Mesenteric fat pad (tissue), 1 donor: Measurements from ENCODE around the gene SERINC4. TPM values are rescaled to one million over a fixed set of nuclear protein-coding genes. Genes with fewer than 3 reads are reported as not detected.
"Not testable (repeated sequence)": the region's sequence is repeated elsewhere in the genome, so short reads cannot be mapped to it uniquely, and the experiment has no call there.

ENCODE experiments used
- DNase-seq: peaks from one replicate; pipeline ENCODE4 v3.0.0-alpha.2; 2020; ENCODE audit warnings: low spot score
- long read RNA-seq: library from polyadenylated mRNA; unstranded; transcript quantifications from one replicate; pipeline ENCODE4 v2.0.0, GENCODE V29; 2020
- total RNA-seq: library from RNA; stranded (reverse); fragmentation: NEBNext Ultra II Directional; extraction: Animal tissue kit (Norgen Biotek cat#: 25700); gene quantifications from one replicate; pipeline ENCODE4 v1.2.1, GENCODE V29; 2021
- donor health status: DM: yes; HTN: yes; CAD: no.

The SERINC4 gene
- total RNA-seq: 0.22 TPM
- long read RNA-seq, partial matches to known transcripts: 0 of 1 reads
- long read RNA-seq, other reads (novel, unspliced or antisense): 1 of 1 reads

DNA sequence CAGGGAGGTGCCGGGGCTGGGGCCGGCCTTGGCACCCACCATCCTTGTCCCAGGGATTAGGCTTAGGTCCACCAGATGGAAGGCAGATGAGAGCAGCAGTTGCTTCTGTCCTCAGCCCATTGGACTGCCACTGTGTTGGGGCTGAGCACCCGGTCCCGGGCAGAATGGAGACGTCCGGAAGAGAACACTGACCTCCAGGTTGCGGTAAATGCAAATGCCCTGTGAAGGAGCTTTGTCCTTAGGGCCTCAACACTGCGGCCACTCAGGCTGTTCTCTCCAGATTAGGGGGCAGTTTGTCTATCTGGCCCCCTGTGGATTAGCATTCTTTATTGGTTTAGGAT, at the start of gene SERINC4:
Gene SERINC4, minus strand, starts transcription at position 276 of the 341 bp plus-strand sequence. Its CDS starts 234 bp downstream, at position 42.
- DNase-seq: peak; percentile 55

DNA sequence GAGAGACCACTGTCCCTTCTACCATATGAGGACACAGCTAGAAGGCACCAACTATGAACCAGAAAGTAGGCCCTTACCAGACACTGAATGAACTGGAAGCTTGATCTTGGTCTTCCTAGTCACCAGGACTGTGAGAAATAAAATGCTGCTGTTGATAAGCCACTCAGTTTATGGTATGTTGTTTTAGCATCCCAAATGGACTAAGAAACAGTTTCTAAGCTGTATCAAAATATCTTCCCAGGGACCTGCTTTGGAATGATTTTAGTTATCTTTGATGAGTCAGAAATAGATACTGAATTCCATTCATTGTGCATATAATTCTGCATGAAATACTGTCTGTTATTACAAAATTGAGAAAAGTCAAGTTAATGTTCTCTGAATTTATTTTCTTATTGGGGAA, 45.4 kb upstream of the SERINC4 start:
- DNase-seq: no peak

DNA sequence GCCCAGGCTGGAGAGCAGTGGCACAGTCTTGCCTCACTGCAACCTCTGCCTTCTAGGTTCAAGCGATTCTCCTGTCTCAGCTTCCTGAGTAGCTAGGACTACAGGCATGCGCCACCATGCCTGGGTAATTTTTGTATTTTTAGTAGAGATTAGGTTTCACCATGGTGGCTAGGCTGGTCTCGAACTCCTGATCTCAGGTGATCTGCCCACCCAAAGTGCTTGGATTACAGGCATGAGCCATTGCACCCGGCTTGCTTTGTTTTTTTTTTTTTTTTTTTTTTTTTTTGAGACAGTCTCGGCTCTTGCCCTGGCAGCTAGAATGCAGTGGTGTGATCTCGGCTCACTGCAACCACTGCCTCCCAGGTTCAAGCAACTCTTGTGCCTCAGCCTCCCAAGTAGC, 32.5 kb upstream of the SERINC4 start:
- DNase-seq: not testable (repeated sequence)

DNA sequence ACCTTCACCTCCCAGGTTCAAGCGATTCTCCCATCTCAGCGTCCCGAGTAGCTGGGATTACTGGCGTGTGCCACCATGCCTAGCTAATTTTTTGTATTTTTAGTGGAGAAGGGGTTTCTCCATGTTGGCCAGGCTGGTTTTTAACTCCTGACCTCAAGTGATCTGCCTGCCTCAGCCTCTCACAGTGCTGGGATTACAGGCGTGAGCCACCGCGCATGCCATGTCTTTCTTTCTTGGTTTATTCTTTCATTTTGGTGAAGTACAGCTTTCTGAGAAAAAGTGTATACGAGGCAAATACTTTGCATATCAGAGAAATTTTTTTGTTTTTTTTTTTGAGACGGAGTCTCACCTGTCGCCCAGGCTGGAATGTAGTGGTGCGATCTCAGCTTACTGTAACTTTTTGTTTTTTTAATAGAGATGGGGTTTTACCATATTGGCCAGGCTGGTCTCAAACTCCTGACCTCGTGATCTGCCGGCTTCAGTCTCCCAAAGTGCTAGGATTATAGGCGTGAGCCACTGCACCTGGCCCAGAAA, 31.6 kb upstream of the SERINC4 start:
- DNase-seq: not testable (repeated sequence)

DNA sequence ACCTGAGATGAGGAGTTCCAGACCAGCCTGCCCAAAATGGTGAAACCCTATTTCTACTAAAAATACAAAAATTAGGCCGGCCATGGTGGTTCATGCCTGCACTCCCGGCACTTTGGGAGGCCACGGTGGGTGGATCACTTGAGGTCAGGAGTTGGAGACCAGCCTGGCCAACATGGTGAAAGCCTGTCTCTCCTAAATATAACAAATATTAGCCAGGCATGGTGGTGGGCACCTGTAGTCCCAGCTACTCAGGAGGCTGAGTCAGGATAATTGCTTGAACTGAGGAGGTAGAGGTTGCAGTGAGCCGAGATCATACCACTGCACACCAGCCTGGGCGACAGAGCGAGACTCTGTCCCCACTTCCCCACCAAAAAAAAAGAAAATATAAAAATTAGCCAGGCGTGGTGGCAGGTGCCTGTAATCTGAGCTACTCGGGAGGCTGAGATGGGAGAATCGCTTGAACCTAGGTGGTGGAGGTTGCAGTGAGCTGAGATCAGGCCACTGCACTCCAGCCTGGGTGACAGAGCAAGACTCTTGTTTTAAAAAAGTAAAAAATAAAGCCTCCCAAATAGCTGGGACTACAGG, 30.8 kb upstream of the SERINC4 start:
- DNase-seq: peak; percentile 60

DNA sequence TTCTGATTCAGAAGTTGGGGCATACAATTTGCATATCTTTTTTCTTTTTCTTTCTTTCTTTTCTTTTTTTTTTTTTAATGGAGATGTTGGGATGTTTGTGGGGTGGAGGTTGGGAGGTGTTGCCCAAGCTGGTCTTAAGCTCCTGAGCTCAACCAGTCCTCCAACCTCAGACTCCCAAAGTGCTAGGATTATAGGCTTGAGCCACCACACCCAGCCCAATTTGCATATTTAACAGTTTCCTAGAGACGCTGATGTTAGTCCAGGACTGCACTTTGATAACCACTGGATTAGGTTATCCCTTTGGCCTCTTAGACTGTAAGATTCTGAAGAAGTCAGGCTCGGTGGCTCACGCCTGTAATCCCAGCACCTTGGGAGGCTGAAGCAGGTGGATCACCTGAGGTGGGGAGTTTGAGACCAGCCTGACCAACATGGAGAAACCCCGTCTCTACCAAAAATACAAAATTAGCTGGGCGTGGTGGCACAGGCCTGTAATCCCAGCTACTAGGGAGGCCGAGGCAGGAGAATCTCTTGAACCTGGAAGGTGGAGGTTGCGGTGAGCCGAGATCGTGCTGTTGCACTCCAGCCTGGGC, 30.0 kb upstream of the SERINC4 start:
- DNase-seq: peak; percentile 47

DNA sequence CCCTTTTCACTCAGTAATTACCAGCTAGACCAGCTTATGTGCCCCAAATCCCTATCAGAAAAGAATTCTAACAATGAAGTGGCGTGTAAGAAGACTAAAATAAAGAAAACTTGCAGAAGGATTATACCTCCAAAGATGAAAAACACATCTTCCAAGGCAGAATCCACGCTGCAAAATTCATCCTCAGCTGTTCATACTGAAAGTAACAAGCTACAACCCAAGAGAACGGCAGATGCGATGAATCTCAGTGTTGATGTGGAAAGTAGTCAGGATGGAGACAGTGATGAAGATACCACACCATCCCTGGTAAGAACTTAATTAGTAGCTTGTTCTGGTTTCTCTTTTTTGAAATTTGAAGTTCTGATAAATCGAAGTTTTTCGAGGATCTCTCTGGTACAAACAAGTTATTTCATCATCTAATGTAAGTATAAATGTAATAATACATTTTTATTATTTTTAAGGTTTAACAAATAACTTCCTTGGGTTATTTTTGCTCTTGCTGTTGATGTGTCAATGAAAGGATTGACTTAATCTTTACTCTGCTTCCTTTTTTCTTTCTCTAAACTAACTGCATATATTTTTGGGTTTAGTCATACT, 28.1 kb upstream of the SERINC4 start:
- no peak for DNase-seq

DNA sequence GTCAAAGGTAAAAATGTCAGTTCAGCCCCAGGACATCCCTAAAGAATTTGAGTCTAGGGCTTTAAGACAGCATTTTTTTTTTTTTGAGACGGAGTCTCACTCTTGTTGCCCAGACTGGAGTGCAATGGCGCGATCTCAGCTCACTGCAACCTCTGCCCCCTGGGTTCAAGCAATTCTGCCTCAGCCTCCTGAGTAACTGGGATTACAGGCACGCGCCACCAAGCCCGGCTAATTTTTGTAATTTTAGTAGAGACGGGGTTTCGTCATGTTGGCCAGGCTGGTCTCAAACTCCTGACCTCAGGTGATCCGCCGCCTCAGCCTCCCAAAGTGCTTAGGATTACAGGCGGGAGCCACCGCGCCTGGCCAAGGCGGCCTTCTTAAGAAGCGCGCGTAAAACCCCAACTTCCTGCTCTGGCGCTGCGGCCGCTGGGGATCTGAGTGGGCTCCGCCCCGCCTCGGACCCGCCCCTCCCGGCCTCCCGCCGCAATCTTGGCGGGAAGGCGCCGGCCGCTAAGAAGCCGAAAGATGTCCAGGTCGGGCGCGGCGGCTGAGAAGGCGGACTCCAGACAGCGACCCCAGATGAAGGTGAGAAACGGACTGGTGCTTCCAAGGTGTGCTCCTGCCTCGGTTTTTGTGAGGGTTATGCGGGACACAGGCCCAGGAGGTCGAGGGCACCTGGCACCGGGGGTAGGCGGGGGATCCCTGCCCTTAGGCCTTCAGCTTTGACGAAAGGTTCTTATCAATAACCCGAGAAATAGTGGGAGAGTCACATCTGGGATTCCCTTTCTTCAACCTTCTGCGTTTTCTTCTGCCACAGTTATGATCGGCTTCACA, 26.7 kb upstream of the SERINC4 start, which contains the start of gene WDR76:
Gene WDR76, plus strand, starts transcription at position 495 of the 834 bp plus-strand sequence. Its CDS starts 31 bp downstream, at position 526.
- peak; percentile 94 for DNase-seq

DNA sequence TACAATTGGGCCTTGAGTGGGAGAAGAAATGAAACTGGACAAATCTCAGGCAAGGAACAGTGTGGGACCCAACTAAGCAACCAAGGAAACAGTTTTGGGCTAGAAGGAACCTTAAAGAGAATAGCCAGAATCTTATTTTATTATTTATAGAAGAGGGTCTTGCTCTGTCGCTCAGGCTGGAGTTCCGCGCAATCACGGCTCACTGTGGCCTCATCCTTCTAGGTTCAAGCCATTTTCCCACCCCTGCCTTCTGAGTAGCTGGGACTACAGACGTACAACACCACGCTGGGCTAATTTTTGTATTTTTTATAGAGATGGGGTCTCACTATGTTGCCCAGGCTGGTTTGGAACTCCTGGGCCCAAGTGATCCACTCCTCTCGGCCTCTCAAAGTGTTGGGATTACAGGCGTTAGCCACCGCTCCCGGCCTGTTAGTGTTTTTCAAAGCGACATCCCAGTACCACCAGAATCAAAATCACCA, 26.0 kb upstream of the SERINC4 start:
- DNase-seq: peak; percentile 33

DNA sequence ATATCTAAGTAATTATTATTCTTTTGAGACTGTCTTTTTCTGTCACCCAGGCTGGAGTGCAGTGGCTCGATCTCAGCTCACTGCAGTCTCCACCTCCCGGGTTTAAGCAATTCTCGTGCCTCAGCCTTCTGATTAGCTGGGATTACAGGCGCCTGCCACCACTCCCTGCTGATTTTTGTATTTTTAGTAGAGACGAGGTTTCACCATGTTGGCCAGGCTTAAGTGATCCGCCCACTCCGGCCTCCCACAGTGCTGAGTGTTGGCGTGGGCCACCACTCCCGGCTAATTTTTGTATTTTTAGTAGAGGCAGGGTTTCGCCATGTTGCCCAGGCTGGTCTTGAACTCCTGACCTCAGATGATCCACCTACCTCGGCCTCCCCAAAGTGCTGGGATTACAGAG, 25.3 kb upstream of the SERINC4 start:
- peak; percentile 51 for DNase-seq

DNA sequence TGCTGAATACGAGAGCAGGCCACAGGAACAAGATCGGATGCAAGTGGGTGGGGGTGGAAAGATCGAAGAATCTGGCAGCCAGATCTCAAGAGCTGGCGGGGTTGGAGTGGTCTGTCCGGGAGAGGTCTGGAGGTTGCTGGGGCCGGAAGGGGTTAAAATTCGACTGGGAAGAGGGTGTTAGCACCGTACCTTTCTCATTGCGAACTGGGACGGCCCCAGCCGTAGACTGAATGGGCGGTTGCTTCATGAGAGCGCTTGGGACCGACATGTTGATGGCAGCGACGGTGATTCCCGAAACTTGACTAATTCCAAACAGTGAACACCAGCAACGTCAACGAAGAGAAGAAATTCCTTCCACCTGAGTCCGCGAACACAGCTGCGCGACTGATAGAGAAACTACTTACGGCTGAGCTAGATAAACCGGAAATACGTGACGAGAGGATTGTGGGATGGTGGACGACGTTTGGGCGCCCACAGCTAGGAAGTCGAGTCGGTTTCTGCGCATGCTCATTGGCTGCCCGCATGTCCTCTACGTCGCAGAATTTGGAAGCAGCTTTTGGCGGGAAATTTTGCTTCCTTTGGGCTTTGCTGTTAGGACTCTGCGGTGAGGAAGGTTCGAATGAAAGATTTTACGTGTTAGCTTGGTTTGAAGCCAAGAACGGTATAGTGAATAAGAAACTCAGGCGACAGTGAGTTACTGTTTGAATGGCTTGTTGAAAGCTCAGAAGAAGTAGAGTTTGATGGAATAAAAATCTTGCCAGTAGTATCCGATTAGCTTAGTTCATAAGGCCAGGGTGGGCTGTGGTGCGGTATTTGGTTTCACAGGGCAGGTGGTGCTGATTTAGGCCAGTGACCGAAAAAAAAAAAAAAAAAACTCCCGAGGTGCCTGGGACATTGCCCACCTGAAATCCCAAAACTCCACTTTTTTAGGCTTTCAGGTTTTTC, 24.6 kb upstream of the SERINC4 start, which contains the start of gene MFAP1:
Gene MFAP1, minus strand, starts transcription at position 389 of the 945 bp plus-strand sequence. Its CDS starts 121 bp downstream, at position 268.
- DNase-seq: peak; percentile 95

DNA sequence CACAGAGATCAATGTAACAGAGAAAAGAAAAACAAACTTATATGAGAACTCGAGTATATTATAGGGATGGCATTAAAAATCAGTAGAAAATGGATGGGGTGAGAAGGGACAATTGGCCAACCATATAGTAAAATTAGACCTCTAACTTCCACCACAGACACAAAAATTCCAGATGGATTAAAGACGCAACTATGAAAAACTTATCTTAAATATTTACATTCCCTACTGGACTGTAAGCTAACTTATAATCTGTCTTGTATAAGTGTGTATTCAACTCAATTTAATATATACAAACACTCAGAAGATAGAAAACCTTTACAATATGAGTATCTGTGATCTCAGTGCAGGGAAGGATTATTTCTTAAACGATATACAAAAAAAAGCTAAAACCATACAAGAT, 21.5 kb upstream of the SERINC4 start:
- DNase-seq: no peak

DNA sequence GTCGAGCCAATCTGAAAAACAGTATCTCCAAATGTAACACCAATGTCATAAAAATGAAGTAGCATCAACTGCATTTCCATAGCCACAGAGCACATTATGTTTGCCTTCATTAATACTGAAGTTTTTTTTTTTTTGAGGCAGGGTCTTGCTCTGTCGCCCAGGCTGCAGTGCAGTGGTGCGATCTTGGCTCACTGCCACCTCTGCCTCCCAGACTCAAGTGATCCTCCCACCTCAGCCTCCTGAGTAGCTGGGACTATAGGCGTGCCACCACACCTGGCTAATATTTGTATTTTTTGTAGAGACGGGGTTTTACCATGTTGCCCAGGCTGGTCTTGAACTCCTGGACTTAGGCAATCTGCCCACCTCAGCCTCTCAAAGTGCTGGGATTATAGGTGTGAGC, 15.0 kb upstream of the SERINC4 start:
- not testable (repeated sequence) for DNase-seq

DNA sequence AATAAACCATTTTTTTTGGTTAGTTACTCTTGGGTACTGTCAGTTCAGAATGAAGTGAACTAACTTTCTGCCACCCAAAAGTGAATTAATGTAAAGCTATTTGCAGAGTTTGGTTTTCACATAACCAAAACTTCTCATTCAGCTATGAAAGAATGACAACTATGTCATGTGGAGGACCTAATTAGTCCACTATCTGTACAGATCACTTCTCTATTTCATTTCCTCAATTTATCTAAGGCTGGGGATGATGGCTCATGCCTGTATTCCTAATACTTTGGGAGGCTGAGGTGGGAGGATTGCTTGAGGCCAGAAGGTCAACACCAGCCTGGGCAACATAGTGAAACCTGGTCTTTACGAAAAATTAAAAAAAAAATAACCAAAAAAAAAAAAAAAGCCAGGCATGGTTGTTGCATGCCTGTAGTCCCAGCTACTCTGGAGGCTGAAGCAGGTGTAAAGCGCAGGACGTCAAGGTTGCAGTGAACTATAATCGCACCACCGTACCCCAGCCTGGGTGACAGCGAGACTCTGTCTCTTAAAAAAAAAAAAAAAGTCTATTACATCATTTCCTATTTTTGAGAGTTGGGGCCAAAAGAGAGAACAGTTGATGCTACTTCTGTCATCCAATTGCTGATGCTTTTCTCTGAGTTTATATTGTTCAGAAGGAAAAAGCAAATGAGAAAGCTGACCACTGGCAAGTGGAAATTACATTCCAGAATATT, 9.1 kb upstream of the SERINC4 start:
- DNase-seq: no peak

DNA sequence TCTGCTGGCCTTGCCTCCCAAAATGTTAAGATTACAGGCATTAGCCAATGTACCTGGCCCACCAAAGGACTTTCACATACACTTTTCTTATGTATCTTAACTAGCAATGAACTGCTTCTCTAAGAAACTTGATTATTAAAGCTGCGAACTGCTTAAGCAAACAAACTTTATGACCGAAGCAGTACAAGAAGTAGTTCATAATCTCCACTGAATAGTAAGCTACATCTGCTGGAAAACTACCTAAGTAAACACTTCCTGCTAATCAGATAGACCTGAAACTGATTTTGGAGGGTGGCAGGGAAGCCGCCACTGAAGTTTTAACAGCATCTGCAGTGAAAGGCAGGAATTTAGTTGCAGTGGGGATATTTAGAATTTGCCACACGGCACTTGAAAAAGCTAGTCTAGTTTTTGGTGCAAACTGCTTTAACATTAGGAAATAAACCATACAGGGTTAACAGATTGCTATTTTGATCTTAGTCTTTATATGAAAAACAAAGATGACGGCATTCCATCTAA, 8.5 kb upstream of the SERINC4 start:
- DNase-seq: no peak

DNA sequence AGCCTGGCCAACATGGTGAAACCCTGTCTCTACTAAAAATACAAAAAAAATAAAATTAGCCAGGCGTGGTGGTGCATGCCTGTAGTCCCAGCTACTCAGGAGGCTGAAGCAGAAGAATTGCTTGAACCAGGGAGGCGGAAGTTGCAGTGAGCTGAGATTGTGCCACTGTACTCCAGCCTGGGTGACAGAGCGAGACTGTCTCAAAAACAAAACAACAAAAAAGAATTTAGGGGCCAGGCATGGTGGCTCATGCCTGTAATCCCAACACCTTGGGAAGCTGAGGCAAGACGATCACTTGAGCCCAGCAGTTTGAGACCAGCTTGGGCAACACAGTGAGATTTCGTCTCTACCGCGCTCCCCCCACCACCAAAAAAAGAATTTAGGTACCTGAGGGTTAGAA, 2.7 kb upstream of the SERINC4 start:
- DNase-seq: not testable (repeated sequence)

DNA sequence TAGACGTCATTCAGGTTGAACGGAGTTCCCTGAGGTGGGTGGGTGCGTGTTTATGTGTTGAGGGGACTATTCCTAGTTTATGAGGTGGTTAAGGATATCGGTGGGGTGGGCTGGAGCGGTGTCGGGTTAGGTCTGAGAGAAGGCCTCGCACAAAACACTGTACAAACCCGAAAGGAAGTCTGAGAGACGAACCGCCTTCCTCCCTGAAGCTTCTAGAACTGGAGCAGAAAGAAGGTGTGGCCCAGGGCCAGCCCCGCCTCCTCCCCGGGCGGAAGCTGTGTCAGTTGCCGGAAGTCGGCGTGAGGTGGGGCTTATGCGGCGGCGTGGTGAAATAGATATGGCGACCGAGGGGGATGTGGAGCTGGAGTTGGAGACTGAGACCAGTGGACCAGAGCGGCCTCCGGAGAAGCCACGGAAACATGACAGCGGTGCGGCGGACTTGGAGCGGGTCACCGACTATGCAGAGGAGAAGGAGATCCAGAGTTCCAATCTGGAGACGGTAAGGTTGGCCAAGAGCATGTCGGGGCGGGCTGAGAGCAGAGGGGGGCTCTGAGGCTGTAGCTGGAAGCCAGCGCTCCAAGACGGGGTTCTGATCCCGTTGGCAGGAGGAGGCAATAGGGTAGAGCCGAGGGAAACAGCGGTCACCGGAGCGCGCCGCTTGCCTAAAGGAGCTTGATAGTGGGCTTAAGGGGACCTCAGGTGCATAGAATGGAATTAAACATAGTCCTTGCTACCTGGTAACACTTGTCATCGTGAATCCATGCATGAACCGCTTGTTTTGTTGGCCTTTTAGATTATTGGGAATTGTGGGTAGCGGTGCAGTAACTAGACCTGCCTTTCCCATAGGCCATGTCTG, 494 bp upstream of the SERINC4 start, which contains the start of gene HYPK:
Gene HYPK, plus strand, starts transcription at position 314 of the 856 bp plus-strand sequence. Its CDS starts 24 bp downstream, at position 338.
- DNase-seq: peak; percentile 97
